ENCODE results near the gene KIAA1217. TPM values are rescaled to one million over a fixed set of nuclear protein-coding genes. Genes with fewer than 3 reads are reported as not detected.

Gene KIAA1217
- total RNA-seq, 1 donor from 2014 or later = 121 TPM

- DNase-seq (ENCODE audit: low spot score, unreplicated experiment) = no peak
- H3K27ac Mint-ChIP-seq = no peak overlapping the region
- H3K36me3 Mint-ChIP-seq (ENCODE audit: insufficient read depth) = peaks cover 17% of the 10 kb centered on the region
- H3K4me1 Mint-ChIP-seq (ENCODE audit: low read depth) = peaks cover 25% of the 10 kb centered on the region
- no peak for TF ChIP-seq CTCF (IDR thresholded peaks at IDR 0.05; ENCODE audit: unreplicated experiment)
- H3K27me3 Mint-ChIP-seq = no peaks in the 10 kb centered on the region
- H3K4me3 Mint-ChIP-seq (ENCODE audit: low read depth) = no peak overlapping the region
- H3K9me3 Mint-ChIP-seq (ENCODE audit: low read depth) = no peaks in the 10 kb centered on the region
Observed at GRCh38 chr10:24453973-24454372, 245.0 kb downstream of the KIAA1217 start.

- Mint-ChIP-seq H3K27me3 (no peaks in the 10 kb centered on the region), H3K4me3 (ENCODE audit: low read depth) (no peak overlapping the region), H3K4me1 (ENCODE audit: low read depth) (peaks cover 16% of the 10 kb centered on the region), H3K9me3 (ENCODE audit: low read depth) (no peaks in the 10 kb centered on the region), H3K36me3 (ENCODE audit: insufficient read depth) (peaks cover 19% of the 10 kb centered on the region), H3K27ac (no peak overlapping the region)
- no peak for DNase-seq (ENCODE audit: low spot score, unreplicated experiment)
- no peak for TF ChIP-seq CTCF (IDR thresholded peaks at IDR 0.05; ENCODE audit: unreplicated experiment)
Observed at GRCh38 chr10:24455447-24455846, 246.5 kb downstream of the KIAA1217 start.

GRCh38 chr10:24456322-24456721 lies 247.4 kb downstream of the KIAA1217 start:
- no peak for TF ChIP-seq CTCF (IDR thresholded peaks at IDR 0.05; ENCODE audit: unreplicated experiment)
- H3K27me3 Mint-ChIP-seq = no peaks in the 10 kb centered on the region
- H3K4me3 Mint-ChIP-seq (ENCODE audit: low read depth) = no peak overlapping the region
- peaks cover 13% of the 10 kb centered on the region for H3K4me1 Mint-ChIP-seq (ENCODE audit: low read depth)
- no peak for DNase-seq (ENCODE audit: low spot score, unreplicated experiment)
- peaks cover 19% of the 10 kb centered on the region for H3K36me3 Mint-ChIP-seq (ENCODE audit: insufficient read depth)
- H3K9me3 Mint-ChIP-seq (ENCODE audit: low read depth) = no peaks in the 10 kb centered on the region
- peak overlapping the region; percentile 62 for H3K27ac Mint-ChIP-seq

GRCh38 chr10:24457661-24458318 lies 248.9 kb downstream of the KIAA1217 start:
- TF ChIP-seq CTCF (IDR thresholded peaks at IDR 0.05; ENCODE audit: unreplicated experiment) = no peak
- no peak overlapping the region for H3K4me3 Mint-ChIP-seq (ENCODE audit: low read depth)
- no peaks in the 10 kb centered on the region for H3K9me3 Mint-ChIP-seq (ENCODE audit: low read depth)
- H3K4me1 Mint-ChIP-seq (ENCODE audit: low read depth) = peaks cover 17% of the 10 kb centered on the region
- peak overlapping the region; percentile 69 for H3K27ac Mint-ChIP-seq
- H3K36me3 Mint-ChIP-seq (ENCODE audit: insufficient read depth) = peaks cover 15% of the 10 kb centered on the region
- no peaks in the 10 kb centered on the region for H3K27me3 Mint-ChIP-seq
- DNase-seq (ENCODE audit: low spot score, unreplicated experiment) = no peak

- no peak for DNase-seq (ENCODE audit: low spot score, unreplicated experiment)
- Mint-ChIP-seq H3K27me3 (no peaks in the 10 kb centered on the region), H3K36me3 (ENCODE audit: insufficient read depth) (peaks cover 16% of the 10 kb centered on the region), H3K4me1 (ENCODE audit: low read depth) (peaks cover 27% of the 10 kb centered on the region), H3K9me3 (ENCODE audit: low read depth) (no peaks in the 10 kb centered on the region), H3K27ac (no peak overlapping the region), H3K4me3 (ENCODE audit: low read depth) (no peak overlapping the region)
- no peak for TF ChIP-seq CTCF (IDR thresholded peaks at IDR 0.05; ENCODE audit: unreplicated experiment)
Observed at GRCh38 chr10:24459836-24460235, 250.9 kb downstream of the KIAA1217 start.

All from progenitor cell of endocrine pancreas (in vitro differentiated cells).